NCI-H146 (cell line): ENCODE data around the gene ATP2B1.

ENCODE experiments used
- DNase-seq: peaks from one replicate; lab custom pipeline; 2025; lab: John Stamatoyannopoulos, UW

The ATP2B1 gene

GRCh38 chr12:89657066-89657465, 51.6 kb downstream of the ATP2B1 start:
- DNase-seq = no peak

GRCh38 chr12:89655841-89656240, 52.8 kb downstream of the ATP2B1 start:
- no peak for DNase-seq

- DNase-seq = no peak
Measured at GRCh38 chr12:89651192-89651591, 57.4 kb downstream of the ATP2B1 start.

DNA sequence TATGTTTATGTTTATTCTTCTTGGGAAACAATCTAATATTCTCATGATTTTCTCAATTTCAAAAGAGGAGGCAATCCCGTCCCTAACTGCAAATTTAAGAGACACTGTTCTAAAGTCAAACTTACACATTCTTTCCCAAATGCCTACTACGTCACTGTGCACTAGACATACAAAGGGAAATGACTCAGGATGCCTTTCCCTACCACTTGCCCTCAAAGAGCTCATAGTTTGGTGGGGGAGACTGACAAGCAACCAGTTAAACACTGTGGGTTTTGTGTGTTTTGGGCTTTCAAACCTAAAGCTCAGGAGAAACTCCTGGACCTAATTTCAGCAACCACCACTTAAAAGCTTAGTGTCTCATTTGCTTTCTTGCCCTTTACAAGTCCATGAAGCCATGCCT, 58.4 kb downstream of the ATP2B1 start:
- DNase-seq = no peak

DNA sequence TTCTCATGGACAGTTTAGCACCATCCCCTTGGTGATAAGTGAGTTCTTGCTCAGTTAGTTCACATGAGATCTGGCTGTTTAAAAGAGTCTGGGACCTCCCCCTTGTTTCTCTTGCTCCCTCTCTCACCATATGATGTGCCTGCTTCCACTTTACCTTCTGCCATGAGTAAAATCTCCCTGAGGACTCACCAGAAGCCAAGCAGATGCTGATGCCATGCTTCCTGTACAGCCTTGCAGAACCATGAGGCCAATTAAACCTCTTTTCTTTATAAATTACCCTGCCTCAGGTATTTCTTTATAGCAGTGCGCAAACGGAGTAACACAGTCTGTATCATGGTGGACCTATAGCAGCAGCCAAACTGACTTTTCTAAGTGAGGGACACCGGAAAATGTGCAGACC, 58.8 kb downstream of the ATP2B1 start:
- no peak for DNase-seq

DNA sequence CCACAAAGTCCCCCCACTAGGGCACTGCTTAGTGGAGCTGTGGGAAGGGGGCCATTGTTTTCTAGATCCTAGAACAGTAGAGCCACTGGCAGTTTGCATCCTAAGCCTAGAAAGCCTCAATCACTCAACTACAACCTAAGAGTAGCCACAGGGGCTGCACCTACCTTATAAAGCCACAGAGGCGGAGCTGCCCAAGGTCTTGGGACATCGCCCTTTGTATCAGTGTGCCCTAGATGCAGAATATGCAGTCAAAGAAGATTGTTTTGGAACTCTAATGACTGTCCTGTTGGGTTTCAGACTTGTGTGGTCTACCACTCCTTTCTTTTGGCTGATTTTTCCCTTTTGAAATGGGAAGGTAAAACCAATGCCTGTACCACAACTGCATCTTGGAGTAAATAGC, 59.5 kb downstream of the ATP2B1 start:
- no peak for DNase-seq

DNA sequence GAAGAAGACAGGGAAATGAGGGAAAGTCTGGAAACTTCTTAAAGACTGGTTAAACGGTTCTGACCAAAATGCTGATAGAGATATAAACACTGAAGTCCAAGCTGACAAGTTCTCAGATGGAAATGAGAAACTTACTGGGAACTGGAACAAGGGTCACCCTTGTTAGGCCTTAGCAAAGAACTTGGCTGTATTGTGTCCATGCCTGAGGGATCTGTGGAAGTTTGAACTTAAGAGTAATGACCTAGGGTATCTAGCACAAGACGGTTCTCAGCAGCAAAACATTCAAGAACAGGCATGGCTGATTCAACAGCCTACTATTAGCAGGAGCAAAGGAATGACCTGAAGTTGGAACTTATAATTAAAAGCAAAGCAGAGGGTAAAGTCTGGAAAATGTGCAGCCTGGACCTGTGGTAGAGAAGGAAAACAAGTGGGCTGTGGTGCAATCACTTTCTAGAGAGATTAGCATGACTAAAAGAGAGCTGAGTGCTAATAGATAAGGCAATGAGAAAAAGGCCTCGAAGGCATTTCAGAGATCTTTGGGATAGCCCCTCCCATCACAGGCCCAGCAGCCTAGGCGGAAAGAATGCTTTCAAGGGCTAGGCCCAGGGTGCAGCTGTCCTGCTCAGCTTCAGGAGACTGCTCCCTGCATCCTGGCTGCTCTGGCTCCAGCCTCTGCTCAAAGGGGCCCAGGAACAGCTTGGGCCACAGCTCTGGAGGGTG, 60.3 kb downstream of the ATP2B1 start:
- no peak for DNase-seq

- no peak for DNase-seq
Measured at GRCh38 chr12:89645434-89645833, 63.2 kb downstream of the ATP2B1 start.

DNA sequence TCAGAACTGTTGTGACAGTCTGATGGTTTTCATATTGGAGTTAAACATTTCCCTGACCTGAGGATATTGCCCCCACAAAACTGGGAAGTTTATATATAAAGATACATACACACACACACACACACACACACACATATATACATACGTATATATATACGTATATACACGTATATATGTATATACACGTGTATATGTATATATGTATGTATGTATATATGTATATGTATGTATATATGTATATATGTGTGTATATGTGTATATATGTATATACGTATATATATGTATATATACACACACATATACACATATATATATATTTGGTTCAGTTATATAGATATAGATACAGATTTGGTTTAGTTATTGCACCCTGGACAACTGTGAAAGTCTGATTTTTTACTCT, 65.7 kb downstream of the ATP2B1 start:
- no peak for DNase-seq

DNA sequence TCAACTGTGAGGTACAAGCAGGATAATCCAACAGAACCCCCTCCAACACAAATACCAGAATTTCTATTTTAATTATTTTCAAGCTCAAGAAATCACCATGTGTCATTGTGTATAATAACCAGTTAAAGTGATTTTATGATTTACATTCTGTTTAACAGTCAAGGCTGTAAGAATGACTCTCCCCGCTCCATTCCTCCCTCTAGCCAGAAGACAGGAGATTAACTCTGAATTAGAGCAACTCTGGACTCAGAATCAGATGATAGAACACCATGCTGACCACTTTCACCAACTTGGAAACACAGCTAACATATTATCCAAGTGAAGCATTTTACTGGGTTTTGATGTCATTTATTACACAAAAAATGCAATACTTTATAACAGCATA, 71.9 kb downstream of the ATP2B1 start:
- no peak for DNase-seq

GRCh38 chr12:89636052-89636775, 72.4 kb downstream of the ATP2B1 start:
- no peak for DNase-seq

- DNase-seq = no peak
Measured at GRCh38 chr12:89634508-89634907, 74.1 kb downstream of the ATP2B1 start.

DNA sequence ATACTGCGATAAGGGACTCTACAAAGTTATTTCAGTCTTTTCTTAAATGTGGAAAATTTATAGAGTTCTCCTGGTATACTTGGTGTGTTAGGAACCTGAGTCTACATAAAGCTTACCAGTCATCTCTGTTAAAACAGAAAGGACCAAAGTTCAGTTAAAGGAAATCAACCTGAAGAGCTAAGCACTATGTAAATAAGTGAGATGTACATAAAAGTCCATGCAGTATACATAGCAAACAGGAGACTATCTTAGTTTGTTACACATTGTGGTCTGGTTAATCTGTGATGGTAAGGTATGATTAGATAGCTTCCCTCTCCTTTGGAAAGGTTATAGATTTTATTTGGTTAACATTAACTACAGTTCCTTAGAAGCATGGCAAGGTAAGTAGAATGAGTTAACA, 75.9 kb downstream of the ATP2B1 start:
- DNase-seq = no peak

DNA sequence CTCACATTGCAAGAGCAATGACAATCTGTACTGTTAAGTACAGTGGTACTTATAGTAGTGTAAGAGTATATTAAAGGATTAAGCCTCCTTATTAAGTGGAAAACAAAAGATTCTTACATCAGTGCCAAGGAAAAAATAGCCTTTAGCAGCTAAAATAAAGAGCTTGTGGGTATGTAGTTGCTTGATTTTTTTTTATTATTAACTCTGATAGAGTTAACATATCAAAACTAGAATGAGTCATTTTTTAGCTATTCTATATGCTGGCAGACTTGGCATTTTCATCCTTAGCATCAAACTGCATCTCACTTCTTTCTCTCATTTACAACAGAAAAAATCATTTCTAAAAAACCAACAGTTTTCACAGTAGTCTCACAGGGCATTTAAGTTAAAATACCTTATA, 86.5 kb downstream of the ATP2B1 start:
- DNase-seq = no peak

DNA sequence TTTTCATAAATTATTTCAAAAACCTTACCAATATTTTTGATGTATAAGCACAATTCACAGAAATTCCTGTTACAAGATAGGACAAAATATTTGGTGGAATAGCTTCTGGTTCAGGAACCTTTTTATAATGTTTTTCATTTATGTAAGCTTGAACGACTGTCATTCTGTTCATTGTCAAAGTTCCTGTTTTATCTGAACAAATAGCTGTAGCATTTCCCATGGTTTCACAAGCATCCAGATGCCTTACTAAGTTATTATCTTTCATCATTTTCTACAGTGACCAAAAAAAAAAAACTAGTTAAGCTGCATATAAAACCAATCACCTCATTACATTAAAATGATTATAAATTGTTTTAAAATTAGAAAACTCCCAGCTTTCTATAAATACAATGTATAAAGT, 87.1 kb downstream of the ATP2B1 start:
- DNase-seq = no peak

GRCh38 chr12:89619764-89620163, 88.9 kb downstream of the ATP2B1 start:
- DNase-seq = no peak

DNA sequence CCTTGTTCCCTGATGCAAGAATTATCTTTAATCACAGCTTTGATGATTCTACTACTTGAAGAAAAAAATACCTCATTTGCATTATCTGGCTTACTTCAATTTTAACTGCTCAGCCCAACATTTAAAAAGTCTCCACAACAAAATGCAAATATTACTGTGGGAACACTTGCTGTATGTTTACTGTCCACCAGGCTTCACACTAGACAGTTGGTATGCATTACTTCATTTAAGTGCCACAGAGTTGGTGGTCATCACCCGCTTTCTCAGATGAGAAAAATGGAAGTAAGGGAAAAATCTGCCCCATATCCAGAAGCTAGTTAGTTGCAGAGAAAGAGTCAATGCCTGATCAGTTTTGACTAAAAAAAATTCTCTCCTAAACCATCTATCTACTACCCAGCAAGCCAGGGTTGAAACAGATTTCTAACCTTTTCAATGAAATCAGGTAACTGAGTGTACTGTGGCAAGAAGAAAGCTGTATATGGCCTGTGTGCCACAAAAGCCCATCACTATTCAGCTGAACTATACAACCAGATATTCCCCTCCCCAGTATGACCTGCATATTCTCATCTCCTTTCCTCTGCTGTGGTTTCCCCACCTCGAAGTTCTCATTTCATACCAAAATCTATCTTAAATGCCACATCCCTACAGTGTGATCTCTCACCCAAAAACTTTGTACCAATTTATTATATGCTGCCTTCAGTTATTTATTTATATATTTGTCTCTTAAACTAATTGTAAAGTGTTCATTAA, 90.3 kb downstream of the ATP2B1 start:
- no peak for DNase-seq

DNA sequence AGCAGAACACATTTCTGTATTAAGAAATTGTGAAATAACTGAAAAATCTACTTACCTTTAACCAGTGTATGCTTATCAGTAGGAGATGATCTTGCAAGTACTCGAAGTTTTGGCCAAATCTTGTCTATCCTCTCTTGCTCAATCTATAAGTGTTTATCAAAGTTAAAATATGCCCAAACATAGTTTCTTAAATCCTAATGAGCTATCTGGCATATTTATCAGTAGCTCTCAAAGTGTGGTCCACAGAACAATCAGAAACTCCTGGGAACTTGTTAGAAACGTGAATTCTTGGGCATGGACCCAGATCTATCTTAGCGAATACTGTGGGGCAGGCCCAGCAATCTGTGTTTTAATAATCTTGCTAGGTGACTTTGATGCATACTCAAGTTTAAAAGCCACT, 98.3 kb downstream of the ATP2B1 start:
- no peak for DNase-seq

GRCh38 chr12:89603678-89604077, 105.0 kb downstream of the ATP2B1 start:
- no peak for DNase-seq

DNA sequence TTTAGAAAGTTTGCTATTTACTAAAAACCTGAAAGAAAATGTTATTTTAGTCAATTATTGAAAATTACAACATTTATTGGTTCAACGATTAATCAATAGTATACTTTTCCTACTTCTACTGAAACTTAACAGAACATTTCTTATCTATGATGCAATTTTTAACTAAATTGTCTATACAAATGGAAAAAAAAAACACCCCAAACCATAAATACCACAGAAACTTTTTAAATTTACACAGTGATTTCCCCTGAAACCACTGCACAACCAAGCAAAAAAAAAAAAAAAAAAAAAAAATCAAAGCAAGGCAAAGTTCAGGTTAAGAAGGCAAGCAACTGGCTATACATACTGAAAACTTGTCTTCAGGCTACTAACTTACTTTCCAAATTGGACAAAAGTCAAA, 110.9 kb downstream of the ATP2B1 start:
- DNase-seq = no peak

DNA sequence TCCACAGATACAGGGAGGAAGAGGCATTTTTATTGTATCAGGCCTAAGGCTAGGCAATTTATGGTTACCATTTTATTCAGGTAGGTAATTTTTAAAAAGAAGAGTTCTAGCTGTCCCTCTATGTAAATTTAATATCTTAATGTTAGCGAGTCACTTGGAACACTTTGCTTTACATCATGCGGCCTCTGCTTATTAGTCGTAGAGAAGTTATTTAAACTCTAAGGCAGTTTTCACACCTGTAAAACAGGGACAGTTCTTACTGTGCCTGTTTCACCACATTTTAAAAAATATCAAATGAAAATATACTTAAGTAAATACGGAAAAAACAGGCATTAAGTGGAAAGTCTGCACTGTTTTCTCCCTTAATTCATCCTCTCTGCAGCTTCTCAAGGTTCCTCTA, 111.4 kb downstream of the ATP2B1 start:
- no peak for DNase-seq

GRCh38 chr12:89593873-89594272, 114.8 kb downstream of the ATP2B1 start:
- no peak for DNase-seq

DNA sequence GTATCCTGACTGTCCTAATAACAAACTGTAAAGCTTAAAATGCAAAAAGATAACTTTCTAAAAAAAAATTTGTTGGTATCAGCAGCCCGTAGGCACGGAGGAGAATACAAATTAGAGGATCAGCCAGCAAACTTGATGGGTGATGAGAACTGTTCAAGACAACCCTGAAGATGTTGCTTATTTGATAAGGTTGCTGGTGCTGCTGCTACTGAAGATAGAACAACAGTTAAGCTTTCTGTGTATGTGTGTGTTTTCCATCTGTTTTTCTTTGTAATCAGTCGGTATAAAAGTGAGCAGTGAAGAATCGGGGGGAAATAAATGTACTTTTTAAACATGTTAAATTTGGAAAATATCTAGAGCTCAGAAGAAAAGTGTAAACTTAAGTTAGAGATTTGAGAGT, 115.4 kb downstream of the ATP2B1 start:
- no peak for DNase-seq
